PC-9 (cell line): ENCODE results near the gene MCM9. TPM values are rescaled to one million over a fixed set of nuclear protein-coding genes. Genes with fewer than 3 reads are reported as not detected.

Experiments
- BruUV-seq: library from RNA; stranded (reverse); fragments of 400-500 nt; replicated peaks from 2 replicates; lab custom pipeline; 2021; lab: Mats Ljungman, UMichigan
- CTCF ChIA-PET: fragments of 300-600 bp; sonication (Branson Sonifier 250); formaldehyde crosslinking; loops from one replicate; lab custom pipeline; 2022; ENCODE audit warnings: antibody characterized with exemption; lab: Charles Lee
- POLR2A ChIA-PET: fragments of 300-600 bp; sonication (Branson Sonifier 250); formaldehyde crosslinking; loops from one replicate; lab custom pipeline; 2022; ENCODE audit warnings: antibody characterized with exemption; ENCODE audit not compliant: unreplicated experiment; lab: Charles Lee
- DNase-seq, 2 experiments: peaks; one replicate each; pipeline versions ENCODE4 v3.0.0 to v3.0.0-alpha.2; 2015 to 2022; ENCODE audit warnings: mixed read lengths in 1 of 2
- H2AFZ ChIP-seq: fragments of 200-600 bp; sonication (generic); 2 replicates; pipeline ENCODE4 v1.8.1; 2017; ENCODE audit warnings: antibody characterized with exemption
- H3F3A ChIP-seq: fragments of 200-600 bp; sonication (generic); 2 replicates; pipeline ENCODE4 v1.8.1; 2017; ENCODE audit warnings: antibody characterized with exemption, mild to moderate bottlenecking, low read depth; ENCODE audit not compliant: insufficient read depth
- H3K27ac ChIP-seq: fragments of 200-600 bp; sonication (generic); 2 replicates; pipeline ENCODE4 v1.6.1; 2016; ENCODE audit warnings: mixed run types
- H3K27me3 ChIP-seq: fragments of 200-600 bp; sonication (generic); 2 replicates; pipeline ENCODE4 v1.6.1; 2016; ENCODE audit warnings: low read depth, mixed run types; ENCODE audit not compliant: insufficient read depth
- H3K36me3 ChIP-seq: fragments of 200-600 bp; sonication (generic); 2 replicates; pipeline ENCODE4 v1.6.1; 2016; ENCODE audit warnings: low read depth, mixed run types
- H3K4me1 ChIP-seq: fragments of 200-600 bp; sonication (generic); replicated peaks from 2 replicates; pipeline ENCODE4 v1.6.1; 2016; ENCODE audit warnings: mixed run types; ENCODE audit not compliant: insufficient read depth
- H3K4me2 ChIP-seq: fragments of 200-600 bp; sonication (generic); 2 replicates; pipeline ENCODE4 v1.6.1; 2017; ENCODE audit warnings: mixed run types
- H3K4me3 ChIP-seq: fragments of 200-600 bp; sonication (generic); 2 replicates; pipeline ENCODE4 v1.6.1; 2016; ENCODE audit warnings: mixed run types
- H3K79me2 ChIP-seq: fragments of 200-600 bp; sonication (generic); 2 replicates; pipeline ENCODE4 v1.6.1; 2017; ENCODE audit warnings: low read depth, mixed run types
- H3K9me2 ChIP-seq: fragments of 200-600 bp; sonication (generic); 2 replicates; pipeline ENCODE4 v1.8.1; 2017; ENCODE audit warnings: mild to moderate bottlenecking; ENCODE audit not compliant: insufficient read depth
- H3K9me3 ChIP-seq: fragments of 200-600 bp; sonication (generic); 2 replicates; pipeline ENCODE4 v1.8.1; 2016; ENCODE audit warnings: low read depth; ENCODE audit not compliant: insufficient read depth
- H4K20me1 ChIP-seq: fragments of 200-600 bp; sonication (generic); 2 replicates; pipeline ENCODE4 v1.8.1; 2017; ENCODE audit not compliant: insufficient read depth
- CTCF ChIP-seq: fragments of 200-600 bp; sonication (generic); conservative IDR thresholded peaks from 2 replicates; pipeline ENCODE4 v1.6.1; 2017; ENCODE audit warnings: mixed run types, antibody characterized with exemption, mild to moderate bottlenecking, moderate library complexity
- EZH2 ChIP-seq: fragments of 200-600 bp; sonication (generic); IDR thresholded peaks from 2 replicates; pipeline ENCODE4 v1.8.0; 2017; ENCODE audit warnings: antibody characterized with exemption, low read depth
- intact Hi-C: fragments of 100-400 bp; cut with micrococcal nuclease; formaldehyde crosslinking; loops from one replicate; pipeline ENCODE4 v1.10.0; 2022; ENCODE audit not compliant: unreplicated experiment
- total RNA-seq: library from RNA; stranded (reverse); gene quantifications from 2 replicates; pipeline ENCODE4 v1.2.3, GENCODE V29; 2021

The MCM9 gene
- total RNA-seq, 1 experiment from 2014 or later, result 18.1 TPM

GRCh38 chr6:118895261-118895560, 39.7 kb downstream of the MCM9 start:
- H3K4me3 ChIP-seq, result peak overlapping the region; percentile 92
- intact Hi-C loops, result loop anchor here (1.0 to 10.0 kb wide), 3 partner anchors 91 to 330 kb away; no protein-coding TSS in a partner anchor
- H3K4me1 ChIP-seq, result peaks cover 37% of the 10 kb centered on the region
- CTCF ChIA-PET, result interaction anchor here (0.6 kb wide), 1 partner anchor 119 kb away, joined by 4 read pairs; no protein-coding TSS in a partner anchor
- no peaks in the 10 kb centered on the region for H3K9me2 ChIP-seq
- DNase-seq, result no peak
- no peak for TF ChIP-seq EZH2
- TF ChIP-seq CTCF, result no peak
- BruUV-seq, result no TSS peak
- H3K36me3 ChIP-seq, result peaks cover 25% of the 10 kb centered on the region
- H4K20me1 ChIP-seq, result no peaks in the 10 kb centered on the region
- no peaks in the 10 kb centered on the region for H3K27me3 ChIP-seq
- peak overlapping the region; percentile 76 for H2AFZ ChIP-seq
- H3K9me3 ChIP-seq, result no peaks in the 10 kb centered on the region
- peak overlapping the region; percentile 95 for H3K27ac ChIP-seq
- H3K79me2 ChIP-seq, result peaks cover 92% of the 10 kb centered on the region
- POLR2A ChIA-PET, result no interaction called here
- H3F3A ChIP-seq, result peaks cover 18% of the 10 kb centered on the region
- peak overlapping the region; percentile 79 for H3K4me2 ChIP-seq

- intact Hi-C loops, result loop anchor here (1.0 to 10.0 kb wide), 6 partner anchors 40 to 330 kb away; partner anchors contain the start of gene CEP85L
- peak; percentile 55 to 58 for DNase-seq
- no peaks in the 10 kb centered on the region for H3K9me2 ChIP-seq
- H2AFZ ChIP-seq, result peak overlapping the region; percentile 76
- no peaks in the 10 kb centered on the region for H3K27me3 ChIP-seq
- H3K4me1 ChIP-seq, result peaks cover 37% of the 10 kb centered on the region
- peaks cover 19% of the 10 kb centered on the region for H3K36me3 ChIP-seq
- no peak for TF ChIP-seq EZH2
- no peak for TF ChIP-seq CTCF
- H4K20me1 ChIP-seq, result no peaks in the 10 kb centered on the region
- H3K9me3 ChIP-seq, result no peaks in the 10 kb centered on the region
- BruUV-seq, result TSS peak; percentile 74
- ChIA-PET POLR2A (no interaction called here), CTCF (no interaction called here)
- peak overlapping the region; percentile 79 for H3K4me2 ChIP-seq
- H3K79me2 ChIP-seq, result peaks cover 90% of the 10 kb centered on the region
- peak overlapping the region; percentile 92 for H3K4me3 ChIP-seq
- H3K27ac ChIP-seq, result peak overlapping the region; percentile 95
- peaks cover 18% of the 10 kb centered on the region for H3F3A ChIP-seq
Measured at GRCh38 chr6:118894425-118895260, 40.3 kb downstream of the MCM9 start.

- Histone ChIP-seq H3F3A (peaks cover 18% of the 10 kb centered on the region), H3K27ac (peak within 1 kb of the TSS; percentile 95), H3K27me3 (no peaks in the 10 kb centered on the region), H3K36me3 (peaks cover 14% of the 10 kb centered on the region), H3K4me2 (peak within 1 kb of the TSS; percentile 96), H3K9me3 (no peaks in the 10 kb centered on the region), H2AFZ (peak within 1 kb of the TSS; percentile 87), H4K20me1 (no peaks in the 10 kb centered on the region), H3K4me1 (peaks cover 37% of the 10 kb centered on the region), H3K9me2 (no peaks in the 10 kb centered on the region), H3K79me2 (peaks cover 88% of the 10 kb centered on the region), H3K4me3 (peak within 1 kb of the TSS; percentile 92)
- ChIA-PET POLR2A (interaction anchor here (0.9 kb wide), 1 partner anchor 12 kb away, joined by 3 read pairs; no protein-coding TSS in a partner anchor), CTCF (interaction anchor here (0.5 kb wide), 1 partner anchor 37 kb away, joined by 11 read pairs; no protein-coding TSS in a partner anchor)
- BruUV-seq, result no TSS peak
- TF ChIP-seq CTCF (peak; percentile 69), EZH2 (no peak)
- peak; percentile 95 to 96 for DNase-seq
- intact Hi-C loops, result loop anchor here (1.0 to 10.0 kb wide), 5 partner anchors 40 to 329 kb away; partner anchors contain the start of gene CEP85L
Measured at GRCh38 chr6:118893807-118894424, 41.0 kb downstream of the MCM9 start, which contains the start of gene ASF1A. ASF1A (plus strand) TSS chr6:118894152; CDS start chr6:118894414, 262 bp downstream.
